HUDEP-2 (cell line): ENCODE data around the gene FUT1.
"Not testable (repeated sequence)": the region's sequence is repeated elsewhere in the genome, so short reads cannot be mapped to it uniquely, and the experiment has no call there.

Experiments used
- DNase-seq, 76 experiments: peaks; one replicate each; lab custom pipeline; 2025; ENCODE audit not compliant: unreplicated experiment in 76 of 76; lab: John Stamatoyannopoulos, UW

The FUT1 gene

DNA sequence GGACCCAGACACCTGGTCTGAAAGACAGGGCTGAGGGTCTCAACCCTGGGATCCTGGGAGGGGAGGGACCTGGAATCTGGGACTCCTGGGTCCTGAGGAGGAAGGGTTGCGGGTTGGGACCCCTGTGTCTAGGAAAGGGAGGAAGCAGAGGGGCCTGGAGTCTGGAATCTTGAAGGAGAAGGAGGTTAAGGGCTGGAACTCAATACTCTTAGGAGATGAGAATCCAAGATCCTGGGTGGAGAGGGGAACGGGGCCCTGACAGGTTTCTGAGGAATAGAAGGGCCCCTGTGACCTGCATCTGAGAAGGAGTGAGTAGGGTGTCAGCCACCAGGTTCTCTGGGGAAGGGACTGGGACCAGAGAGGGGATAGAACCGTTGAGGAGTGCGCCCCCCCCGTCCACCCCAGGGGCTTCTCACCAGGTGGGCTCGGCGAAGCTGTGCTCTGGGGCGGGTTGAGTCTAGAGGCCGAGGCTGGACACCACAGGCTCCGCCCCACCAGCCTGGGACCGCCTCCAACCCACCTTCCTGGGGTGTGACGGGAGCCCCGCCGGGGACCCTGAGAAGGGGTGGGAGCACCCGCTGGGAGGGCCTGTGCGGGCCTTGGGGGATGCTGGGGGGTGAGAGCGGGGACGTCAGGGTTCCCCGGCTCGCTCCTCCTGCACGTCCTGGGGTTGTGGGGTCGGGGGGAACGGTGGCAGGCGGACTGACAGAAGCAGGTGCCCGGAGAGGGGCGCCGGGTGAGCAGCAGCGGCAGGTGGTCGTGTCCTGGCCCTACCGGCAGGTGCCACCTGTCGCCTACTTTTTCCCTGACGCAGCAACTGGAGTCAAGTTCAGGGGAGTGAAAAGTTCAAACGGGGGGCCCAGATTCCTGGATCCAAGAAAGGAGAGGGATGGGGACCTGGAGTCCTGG is 32.9 kb downstream of the FUT1 start, which contains the start of gene MAMSTR:
Gene MAMSTR, minus strand, starts transcription at position 463 of the 909 bp plus-strand sequence. CDS start 694 bp downstream, outside the sequence.
- DNase-seq, result no peak

DNA sequence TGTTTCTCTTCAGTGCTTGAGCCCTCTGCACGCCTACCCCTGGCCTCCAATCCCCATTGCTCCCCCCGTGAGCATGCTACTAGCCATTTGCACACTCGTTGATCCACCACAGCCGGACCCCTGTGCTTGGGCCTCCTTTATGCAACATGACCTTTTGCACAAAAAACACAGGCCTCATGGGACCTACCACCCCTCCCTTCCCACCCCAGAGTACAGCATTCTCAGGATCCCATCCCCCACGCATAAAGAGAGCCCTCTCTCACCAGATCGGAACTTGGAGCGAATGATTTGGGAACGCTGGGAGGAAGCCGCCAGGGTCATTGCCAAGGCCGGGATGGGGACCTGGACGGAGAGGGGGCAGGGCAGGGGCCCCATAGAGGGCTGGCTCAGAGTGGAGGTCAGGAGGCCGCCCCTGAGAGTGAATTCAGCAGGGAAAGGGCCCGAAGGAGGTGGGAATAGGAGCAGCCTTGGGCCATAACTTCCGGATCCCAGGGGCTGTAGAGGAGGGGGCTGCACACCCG is 33.7 kb downstream of the FUT1 start:
- no peak for DNase-seq

DNA sequence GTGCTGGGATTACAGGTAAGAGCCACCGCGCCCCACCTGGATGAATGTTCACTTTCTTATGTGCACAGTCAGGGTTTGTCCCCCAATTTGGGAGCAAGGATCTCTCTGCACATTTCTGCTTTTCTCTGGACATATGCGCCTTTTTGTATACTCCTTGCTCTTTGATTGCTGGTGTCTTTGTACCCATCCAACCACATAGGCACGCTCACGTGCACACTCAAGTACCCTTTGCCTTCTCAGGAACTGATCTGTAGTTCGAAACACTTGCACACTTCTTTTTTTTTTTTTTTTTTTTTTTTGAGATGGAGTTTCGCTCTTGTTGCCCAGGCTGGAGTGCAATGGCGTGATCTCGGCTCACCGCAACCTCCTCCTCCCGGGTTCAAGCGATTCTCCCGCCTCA is 34.3 kb downstream of the FUT1 start:
- not testable (repeated sequence) for DNase-seq

DNA sequence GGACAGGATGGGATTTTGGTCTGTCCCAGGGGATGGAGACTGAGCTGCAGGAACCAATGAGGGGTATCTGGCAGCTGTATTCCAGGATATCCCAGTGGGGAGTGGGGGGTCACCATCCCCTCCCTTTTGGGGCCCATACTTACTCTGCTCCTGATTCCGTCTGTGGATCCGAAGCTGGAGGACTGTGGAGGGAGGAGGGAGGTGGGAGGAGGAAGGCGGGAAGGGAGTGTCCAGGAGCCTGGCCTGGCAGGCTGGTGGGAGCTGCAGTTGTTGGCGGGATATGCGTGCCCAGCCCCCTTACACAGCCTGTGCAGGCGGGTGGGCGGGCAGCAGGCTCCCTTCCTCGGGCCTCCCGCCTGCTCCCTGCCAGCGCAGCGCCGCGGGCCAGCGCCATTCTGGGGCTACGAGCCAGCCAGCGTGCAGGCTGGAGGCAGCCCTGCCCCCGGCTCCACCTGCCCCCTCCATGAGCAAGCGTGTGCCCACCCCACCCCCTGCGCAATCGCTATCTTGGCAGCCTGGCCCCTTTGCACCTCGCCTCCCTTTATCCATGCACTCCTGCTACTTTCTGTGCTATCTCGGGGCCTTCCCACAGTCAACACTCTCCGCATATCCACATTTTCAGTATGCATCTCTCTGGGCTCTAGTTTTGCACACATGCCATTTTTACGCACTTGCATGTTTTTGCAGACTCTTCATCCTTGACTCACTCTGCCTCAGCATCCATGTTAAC is 35.7 kb downstream of the FUT1 start:
- DNase-seq, result peak in 18 of 76 experiments; percentile 8 to 49 (median 32)

DNA sequence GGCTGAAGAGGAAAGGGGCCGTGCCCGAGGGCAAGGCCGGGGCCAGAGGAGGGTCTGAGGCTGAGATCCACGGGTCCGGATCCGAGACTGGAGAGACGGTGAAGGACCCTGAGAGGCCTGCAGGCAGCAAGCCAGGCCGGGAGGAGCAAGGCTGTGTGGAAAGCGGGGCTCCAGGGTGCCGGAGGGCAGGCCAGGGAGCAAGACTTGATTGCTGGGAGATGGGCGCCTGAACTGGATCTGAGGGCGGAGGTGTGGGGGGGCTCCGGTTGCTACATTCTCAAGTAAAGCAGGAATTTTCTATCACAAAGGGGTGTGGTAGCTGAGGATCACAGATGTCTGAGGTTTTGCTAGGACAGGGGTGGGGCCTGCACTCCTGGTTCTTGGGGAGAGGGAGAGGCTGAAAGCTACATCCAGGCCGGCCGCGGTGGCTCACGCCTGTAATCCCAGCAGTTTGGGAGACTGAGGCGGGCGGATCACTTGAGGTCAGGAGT is 36.7 kb downstream of the FUT1 start:
- no peak for DNase-seq

DNA sequence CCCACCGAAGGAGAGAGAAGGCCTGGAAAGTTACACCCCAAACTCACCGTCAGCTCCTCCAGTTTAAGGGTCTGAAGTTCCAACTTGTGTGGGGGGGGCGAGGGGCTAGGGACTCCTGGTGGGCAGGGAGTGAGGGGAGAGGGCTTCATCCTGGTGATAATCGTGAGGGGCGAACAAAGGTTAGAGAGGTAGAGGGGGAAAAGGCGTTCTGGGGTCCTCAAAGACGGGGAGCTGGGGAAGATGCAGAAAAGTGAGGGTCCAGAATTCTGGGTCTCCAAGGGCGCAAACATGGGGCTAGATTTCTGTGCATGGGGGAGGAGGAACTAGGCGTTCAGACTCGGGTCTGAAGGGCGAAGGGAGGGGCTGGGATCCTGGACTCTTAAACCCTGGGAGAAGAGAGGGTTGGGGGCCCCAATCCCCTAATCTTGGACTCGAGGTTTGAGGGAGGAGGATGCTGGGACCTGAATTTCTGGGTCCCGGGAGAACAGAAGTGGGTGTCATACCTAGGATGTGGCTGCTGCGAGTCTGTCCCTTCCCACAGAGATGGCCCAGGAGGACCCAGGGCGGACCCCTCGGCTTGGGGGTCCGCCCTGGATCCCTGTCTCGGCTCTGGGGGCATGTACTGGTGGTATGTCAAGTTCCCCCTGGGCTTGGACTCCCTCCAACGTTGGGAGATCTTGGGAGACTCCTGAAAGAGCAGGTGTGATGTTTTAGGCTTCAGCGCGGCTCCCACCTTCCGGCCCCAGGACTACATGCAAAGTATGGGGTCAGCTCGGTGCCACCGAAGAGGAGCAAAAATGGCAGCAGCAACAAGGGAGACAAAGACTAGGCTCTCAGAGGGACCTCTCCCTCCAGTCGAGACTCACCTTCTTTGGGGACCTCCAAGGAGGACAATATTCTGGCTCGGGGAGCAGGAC is 37.4 kb downstream of the FUT1 start:
- no peak for DNase-seq

DNA sequence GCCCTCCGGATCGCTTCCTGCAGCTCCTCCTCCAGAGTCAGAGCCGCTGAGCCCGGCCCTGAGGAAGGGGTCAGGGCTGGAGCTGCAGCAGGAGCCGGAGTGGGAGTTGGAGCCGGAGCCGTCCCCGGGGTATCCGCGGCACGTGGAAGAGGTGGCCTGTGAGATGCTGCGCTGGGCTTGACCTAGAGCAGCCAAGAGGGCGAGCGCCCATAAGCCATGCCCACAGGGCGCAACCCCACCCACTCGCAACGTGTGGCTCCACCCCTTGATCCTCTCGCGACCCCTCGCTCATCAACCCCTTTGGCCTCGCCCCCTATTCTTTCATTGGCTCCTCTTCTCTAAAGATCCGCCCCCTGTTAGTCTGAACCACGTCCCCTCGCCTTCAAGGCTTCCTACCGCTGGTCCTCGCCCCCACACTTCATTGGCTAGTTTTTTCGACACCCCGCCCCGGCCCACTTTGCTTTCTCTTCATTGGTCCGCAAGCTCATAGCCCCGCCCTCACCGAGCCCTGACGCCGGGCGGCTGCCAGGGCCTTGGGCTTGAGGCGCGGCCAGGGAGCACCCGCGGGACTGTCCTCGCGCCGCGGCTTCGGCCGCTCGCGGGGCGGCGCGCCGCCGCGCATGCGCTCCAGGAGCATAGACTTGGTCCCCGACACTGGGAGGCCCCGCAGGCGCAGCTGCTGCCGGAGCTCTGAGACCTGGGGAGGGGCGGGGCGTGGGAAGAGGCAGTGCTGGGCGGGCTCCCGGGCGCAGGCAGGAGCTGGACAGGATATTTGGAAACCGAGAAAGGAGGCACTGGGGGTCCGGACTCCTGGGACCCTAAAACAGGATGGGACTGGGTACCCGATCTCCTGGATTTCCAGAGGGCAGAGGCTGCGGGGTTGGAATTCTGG is 38.3 kb downstream of the FUT1 start:
- DNase-seq, result peak; percentile 93 to 100 (median 99)

DNA sequence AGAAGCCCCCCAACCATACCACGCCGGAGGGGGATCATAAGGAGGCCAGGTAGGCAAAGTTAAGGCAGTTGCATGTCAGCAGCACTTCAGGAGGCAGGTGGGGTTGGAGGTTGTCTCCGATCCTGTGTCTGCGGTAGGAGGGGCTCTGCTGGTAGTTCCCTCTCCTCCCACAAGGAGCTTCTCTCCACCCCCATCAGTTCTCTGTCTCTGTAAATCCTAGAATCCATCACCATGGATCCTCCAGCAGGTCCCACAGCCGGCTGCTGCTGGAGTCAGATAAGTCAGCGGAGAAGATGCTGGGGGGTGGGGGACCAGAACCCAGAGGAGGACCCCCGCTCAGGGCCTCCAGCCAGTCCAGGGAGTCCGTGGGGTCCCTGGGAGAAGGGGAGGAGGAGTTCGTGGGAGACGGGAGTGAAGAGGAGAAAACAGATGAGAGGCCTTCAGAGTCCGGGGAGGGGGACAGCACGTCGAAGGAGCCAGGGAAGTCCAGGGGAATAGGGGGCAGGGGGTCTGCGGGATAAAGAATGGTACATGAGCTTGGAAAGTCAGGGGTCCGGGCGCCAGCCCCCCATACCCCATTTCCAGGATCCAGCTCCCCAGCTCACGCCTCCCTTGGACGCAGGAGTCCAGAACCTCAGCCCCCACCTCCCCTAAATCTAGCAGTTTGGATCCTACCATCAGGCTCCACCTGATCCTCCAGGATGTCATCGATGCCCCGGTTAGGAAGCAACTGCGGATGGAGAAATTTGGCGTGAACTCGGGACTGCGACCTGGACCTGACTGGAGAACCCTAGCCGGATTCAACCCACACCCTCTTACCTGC is 39.2 kb downstream of the FUT1 start:
- peak in 5 of 76 experiments; percentile 6 to 29 (median 10) for DNase-seq

DNA sequence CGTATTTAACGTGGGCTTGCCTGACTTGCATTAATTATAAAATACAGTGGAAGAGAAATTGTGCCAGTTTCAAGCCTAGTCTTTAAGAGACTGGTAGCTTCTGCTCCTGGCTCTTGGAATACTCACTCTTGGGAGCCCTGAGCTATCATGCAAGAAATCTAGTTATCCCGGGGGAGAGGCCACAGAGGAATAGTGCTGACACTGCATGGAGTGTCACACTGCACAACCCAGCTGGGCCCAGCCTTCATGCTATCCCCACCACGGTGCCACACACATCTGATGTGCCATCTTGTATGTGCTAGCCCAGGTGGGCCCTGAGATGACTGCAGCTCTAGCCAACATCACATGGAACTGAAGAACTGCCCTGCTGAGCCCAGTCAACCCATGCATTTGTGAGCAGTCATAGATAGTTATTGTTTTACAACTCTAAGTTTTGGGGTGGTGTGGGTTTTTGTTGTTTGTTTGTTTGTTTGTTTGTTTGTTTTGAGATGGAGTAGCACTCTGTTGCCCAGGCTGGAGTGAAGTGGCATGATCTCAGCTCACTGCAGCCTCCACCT is 41.3 kb downstream of the FUT1 start:
- no peak for DNase-seq

DNA sequence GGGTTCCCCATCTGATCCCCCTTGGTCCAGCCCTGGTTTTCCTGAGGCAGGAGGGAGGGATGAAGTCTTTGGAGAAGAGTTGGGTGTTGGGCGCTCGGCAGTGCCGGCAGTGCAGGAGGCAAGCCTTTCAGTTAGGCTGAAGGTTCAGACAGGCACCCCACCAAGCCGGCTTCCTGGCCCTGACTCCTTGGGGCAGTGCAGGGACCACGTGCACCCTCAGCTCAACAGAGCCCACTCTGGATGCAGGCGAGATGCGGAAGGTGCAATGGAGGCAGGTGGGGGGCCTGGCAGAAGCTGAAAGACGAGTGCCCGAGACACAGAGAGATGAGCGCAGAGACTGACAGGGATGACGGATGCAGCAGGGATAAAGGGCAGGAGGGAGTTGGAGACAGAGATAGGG is 44.0 kb downstream of the FUT1 start:
- no peak for DNase-seq

DNA sequence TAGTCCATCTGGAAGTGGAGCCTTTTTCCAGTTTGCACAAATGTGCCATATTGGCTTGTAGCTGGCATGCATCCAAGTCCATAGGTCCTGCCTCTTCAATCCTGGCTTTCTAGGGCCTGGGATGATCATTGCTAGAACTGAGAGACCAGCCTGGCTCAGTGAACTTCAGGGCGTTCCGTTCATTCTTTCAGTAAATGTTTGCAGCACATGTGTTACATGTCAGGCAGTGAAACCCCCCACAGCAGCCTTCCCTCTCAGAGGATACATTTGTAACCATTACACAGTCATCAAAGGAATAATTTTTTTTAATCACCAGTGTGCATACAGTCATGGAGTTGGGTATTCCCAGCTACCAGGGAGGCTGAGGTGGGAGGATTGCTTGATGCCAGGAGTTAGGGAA is 47.0 kb downstream of the FUT1 start:
- DNase-seq, result no peak

DNA sequence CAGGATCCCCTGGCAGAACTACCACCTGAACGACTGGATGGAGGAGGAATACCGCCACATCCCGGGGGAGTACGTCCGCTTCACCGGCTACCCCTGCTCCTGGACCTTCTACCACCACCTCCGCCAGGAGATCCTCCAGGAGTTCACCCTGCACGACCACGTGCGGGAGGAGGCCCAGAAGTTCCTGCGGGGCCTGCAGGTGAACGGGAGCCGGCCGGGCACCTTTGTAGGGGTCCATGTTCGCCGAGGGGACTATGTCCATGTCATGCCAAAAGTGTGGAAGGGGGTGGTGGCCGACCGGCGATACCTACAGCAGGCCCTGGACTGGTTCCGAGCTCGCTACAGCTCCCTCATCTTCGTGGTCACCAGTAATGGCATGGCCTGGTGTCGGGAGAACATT is 49.1 kb downstream of the FUT1 start:
- no peak for DNase-seq

DNA sequence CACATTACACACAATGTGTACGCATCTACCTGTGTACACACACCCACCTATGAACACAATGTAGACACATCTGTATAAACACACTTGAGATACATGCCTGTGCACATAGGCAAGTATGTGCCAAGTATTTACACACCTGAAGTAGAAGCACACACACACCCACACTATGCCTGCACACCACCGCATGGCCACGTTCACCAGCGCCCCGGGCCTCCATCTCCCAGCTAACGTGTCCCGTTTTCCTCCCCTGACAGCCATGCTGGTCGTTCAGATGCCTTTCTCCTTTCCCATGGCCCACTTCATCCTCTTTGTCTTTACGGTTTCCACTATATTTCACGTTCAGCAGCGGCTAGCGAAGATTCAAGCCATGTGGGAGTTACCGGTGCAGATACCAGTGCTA is 49.7 kb downstream of the FUT1 start:
- DNase-seq, result no peak

DNA sequence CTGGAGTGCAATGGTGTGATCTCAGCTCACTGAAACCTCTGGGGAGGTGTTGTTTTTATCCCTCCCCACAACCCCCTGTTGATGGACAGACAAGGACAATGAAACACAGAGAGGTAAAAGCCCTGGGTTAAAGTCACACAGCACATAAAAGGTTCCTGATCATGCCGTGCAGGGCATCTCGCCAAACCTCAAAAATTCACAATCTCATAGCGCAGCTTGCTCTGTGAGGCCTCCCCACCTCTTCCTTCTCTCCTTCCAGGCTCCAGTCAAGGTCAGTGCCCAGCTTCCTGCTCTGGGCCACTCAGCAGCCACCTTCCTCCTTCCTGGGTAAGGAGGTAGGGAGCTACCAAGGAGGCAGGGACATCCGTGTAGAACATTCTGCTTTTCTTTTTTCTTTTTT is 54.4 kb downstream of the FUT1 start:
- peak in 71 of 76 experiments; percentile 54 to 95 (median 86) for DNase-seq
